Measurements from ENCODE around the gene NXPH1.

GRCh38 chr7:8528311-8528710, 94.9 kb downstream of the NXPH1 start:
- no peak for TF ChIP-seq CTCF (IDR thresholded peaks at IDR 0.05)
- no peak for TF ChIP-seq POLR2A (IDR thresholded peaks at IDR 0.05)
- no peak for TF ChIP-seq EP300 (IDR thresholded peaks at IDR 0.05)

Data from ovary (tissue), 3 donors.